CD14-positive monocyte (primary cell): ENCODE data around the gene LRRC74A. TPM values are rescaled to one million over a fixed set of nuclear protein-coding genes. Genes with fewer than 3 reads are reported as not detected.

Source experiments
- DNase-seq, 3 donors: peaks; one replicate each; pipeline ENCODE4 v3.0.0-alpha.2; 2011 to 2022
- H2AFZ ChIP-seq: 2 replicates; pipeline ENCODE4 v1.6.0; 2012; ENCODE audit warnings: mild to moderate bottlenecking, low read depth, low read length, inconsistent platforms; ENCODE audit not compliant: insufficient read depth, poor library complexity, severe bottlenecking
- H3K27ac ChIP-seq, 2 donors: 1 replicate in 1 of 2; 2 replicates in 1 of 2; pipeline ENCODE4 v1.5.1; 2012 to 2013; ENCODE audit warnings: low read length in 2 of 2, control low read depth in 1 of 2, inconsistent platforms in 1 of 2, low read depth in 1 of 2, mild to moderate bottlenecking in 1 of 2
- H3K27me3 ChIP-seq, 2 donors: one replicate each; pipeline versions ENCODE4 v1.6.0 to v1.6.1; 2011 to 2013; ENCODE audit warnings: low read length in 2 of 2; ENCODE audit not compliant: control insufficient read depth in 2 of 2, insufficient read depth in 2 of 2
- H3K36me3 ChIP-seq, 2 donors: replicated peaks in 1 of 2; 1 replicate in 1 of 2; 2 replicates in 1 of 2; pipeline versions ENCODE4 v1.5.1 to v1.6.1; 2012 to 2013; ENCODE audit warnings: low read length in 2 of 2, control low read depth in 1 of 2, inconsistent platforms in 1 of 2, mild to moderate bottlenecking in 1 of 2; ENCODE audit not compliant: insufficient read depth in 2 of 2, control insufficient read depth in 1 of 2
- H3K4me1 ChIP-seq, 2 donors: 1 replicate in 1 of 2; 2 replicates in 1 of 2; pipeline versions ENCODE4 v1.5.1 to v1.6.1; 2012 to 2013; ENCODE audit warnings: low read length in 2 of 2, control low read depth in 1 of 2, inconsistent platforms in 1 of 2, mild to moderate bottlenecking in 1 of 2, moderate library complexity in 1 of 2; ENCODE audit not compliant: insufficient read depth in 2 of 2, control insufficient read depth in 1 of 2
- H3K4me2 ChIP-seq: replicated peaks from 2 replicates; pipeline ENCODE3; 2012; ENCODE audit warnings: low read length, moderate library complexity, mild to moderate bottlenecking; ENCODE audit not compliant: poor library complexity, severe bottlenecking; ENCODE audit errors: extremely low read depth
- H3K4me3 ChIP-seq, 3 experiments: fragments of 200-600 bp in 1 of 3; sonication (generic) in 1 of 3; replicated peaks in 1 of 3; 1 replicate in 2 of 3; 2 replicates in 1 of 3; pipeline ENCODE4 v1.5.1; 2011 to 2013; ENCODE audit warnings: low read length in 3 of 3, mild to moderate bottlenecking in 3 of 3, control low read depth in 2 of 3, low read depth in 2 of 3, inconsistent platforms in 1 of 3, moderate library complexity in 1 of 3
- H3K79me2 ChIP-seq: 2 replicates; pipeline ENCODE4 v1.6.0; 2012; ENCODE audit warnings: mild to moderate bottlenecking, control low read depth, inconsistent platforms, low read length, moderate library complexity; ENCODE audit not compliant: insufficient read depth
- H3K9ac ChIP-seq: 2 replicates; pipeline ENCODE4 v1.6.0; 2017; ENCODE audit warnings: low read length, mild to moderate bottlenecking; ENCODE audit not compliant: insufficient read depth, poor library complexity, severe bottlenecking
- H3K9me3 ChIP-seq, 2 donors: replicated peaks in 1 of 2; 1 replicate in 1 of 2; 2 replicates in 1 of 2; pipeline versions ENCODE4 v1.5.1 to v1.6.1; 2012 to 2013; ENCODE audit warnings: low read length in 2 of 2, control low read depth in 1 of 2; ENCODE audit not compliant: control insufficient read depth in 1 of 2, insufficient read depth in 1 of 2
- H4K20me1 ChIP-seq: 2 replicates; pipeline ENCODE4 v1.6.0; 2012; ENCODE audit warnings: mild to moderate bottlenecking, low read length, control low read depth, moderate library complexity; ENCODE audit not compliant: insufficient read depth
- H3K27ac Mint-ChIP-seq, 7 donors: one replicate each; pipeline ENCODE4 v1.8.0; 2020; ENCODE audit warnings: mild to moderate bottlenecking in 7 of 7, mixed read lengths in 7 of 7, moderate library complexity in 6 of 7, inconsistent platforms in 2 of 7
- H3K27me3 Mint-ChIP-seq, 3 donors: one replicate each; pipeline ENCODE4 v1.8.0; 2021 to 2022; ENCODE audit warnings: low read depth in 3 of 3, mild to moderate bottlenecking in 3 of 3, mixed read lengths in 3 of 3, moderate library complexity in 3 of 3, inconsistent platforms in 1 of 3
- H3K36me3 Mint-ChIP-seq, 2 donors: one replicate each; pipeline ENCODE4 v1.8.0; 2020; ENCODE audit warnings: mixed read lengths in 2 of 2, inconsistent platforms in 1 of 2, mild to moderate bottlenecking in 1 of 2
- H3K4me1 Mint-ChIP-seq: one replicate; pipeline ENCODE4 v1.8.0; 2020; ENCODE audit warnings: mild to moderate bottlenecking, mixed read lengths
- H3K4me3 Mint-ChIP-seq, 2 donors: one replicate each; pipeline ENCODE4 v1.8.0; 2020; ENCODE audit warnings: mild to moderate bottlenecking in 2 of 2, mixed read lengths in 2 of 2, moderate library complexity in 1 of 2
- H3K9me3 Mint-ChIP-seq, 7 donors: one replicate each; pipeline ENCODE4 v1.8.0; 2020 to 2022; ENCODE audit warnings: mixed read lengths in 7 of 7, mild to moderate bottlenecking in 6 of 7, moderate library complexity in 6 of 7, inconsistent platforms in 2 of 7
- WGBS: methylation state at CpG from one replicate; pipeline ENCODE4 v1.1.5; 2013; ENCODE audit warnings: missing lambda C conversion rate; ENCODE audit not compliant: insufficient coverage; 5-methylcytosine and 5-hydroxymethylcytosine counted together
- intact Hi-C, 2 donors: fragments of 100-400 bp; cut with micrococcal nuclease; formaldehyde crosslinking; loops; one replicate each; pipeline versions ENCODE4 v1.15.0 to v1.15.1; 2023
- polyA plus RNA-seq, 3 donors: library from polyadenylated mRNA; depleted of rRNA in 1 of 3; unstranded in 2 of 3; stranded (reverse) in 1 of 3; fragments of 300-500 nt in 2 of 3; fragments of >200 nt in 1 of 3; fragmentation: Illumina TruSeq in 2 of 3; gene quantifications; 1 replicate in 2 of 3; 2 replicates in 1 of 3; pipeline ENCODE4 v1.2.3, GENCODE V29; 2012 to 2021
- TF ChIP-seq, protein P1 (sequence below): fragments of 200-600 bp; IDR thresholded peaks from one replicate; pipeline ENCODE4 v1.8.0; 2022; ENCODE audit warnings: antibody characterized with exemption, mild to moderate bottlenecking

LRRC74A gene
- polyA plus RNA-seq, 3 donors = 0.24 TPM; not detected in 2

DNA sequence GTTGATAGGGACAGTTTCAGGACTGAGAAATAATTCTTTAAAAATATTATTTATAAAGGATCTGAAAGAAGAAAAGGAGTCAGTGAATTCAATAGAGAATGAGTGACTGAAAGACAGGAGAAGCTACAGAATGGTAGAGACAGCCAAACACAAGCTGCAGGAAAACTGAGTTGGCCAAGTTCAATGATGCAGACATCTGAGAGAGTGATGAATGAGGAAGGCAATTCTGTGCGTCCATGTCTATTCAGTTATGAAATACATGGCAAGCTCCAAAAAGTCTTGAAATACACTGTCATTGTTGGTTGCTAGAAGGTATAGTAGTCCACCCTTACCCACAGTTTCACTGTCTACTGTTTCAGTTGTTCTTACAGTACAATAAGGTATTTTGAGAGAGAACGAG lies 6.8 kb downstream of the LRRC74A start:
- no peaks in the 10 kb centered on the region for H4K20me1 ChIP-seq
- H3K27ac ChIP-seq = peak overlapping the region; percentile 58 to 75
- intact Hi-C loops = no loop called here
- H2AFZ ChIP-seq = no peak overlapping the region
- Mint-ChIP-seq H3K27me3 (peaks cover 0 to 2% (median 0%) of the 10 kb centered on the region in 3 donors), H3K27ac (peak overlapping the region; percentile 62 to 90 (median 79)), H3K36me3 (peaks cover 29 to 54% of the 10 kb centered on the region in 2 donors), H3K9me3 (peaks cover 0 to 2% (median 0%) of the 10 kb centered on the region in 7 donors), H3K4me3 (no peak overlapping the region), H3K4me1 (peaks cover 41% of the 10 kb centered on the region)
- H3K4me2 ChIP-seq = no peak overlapping the region
- H3K4me1 ChIP-seq = peaks cover 21 to 27% of the 10 kb centered on the region in 2 donors
- H3K9ac ChIP-seq = no peak overlapping the region
- no peaks in the 10 kb centered on the region for H3K9me3 ChIP-seq
- 0% methylated on average over 1 of the region's 2 CpGs for WGBS
- peak in 2 of 3 donors; percentile 36 to 53 for DNase-seq
- no peak overlapping the region for H3K4me3 ChIP-seq
- no peaks in the 10 kb centered on the region for H3K36me3 ChIP-seq
- no peaks in the 10 kb centered on the region for H3K27me3 ChIP-seq
- TF ChIP-seq, protein P1, sequence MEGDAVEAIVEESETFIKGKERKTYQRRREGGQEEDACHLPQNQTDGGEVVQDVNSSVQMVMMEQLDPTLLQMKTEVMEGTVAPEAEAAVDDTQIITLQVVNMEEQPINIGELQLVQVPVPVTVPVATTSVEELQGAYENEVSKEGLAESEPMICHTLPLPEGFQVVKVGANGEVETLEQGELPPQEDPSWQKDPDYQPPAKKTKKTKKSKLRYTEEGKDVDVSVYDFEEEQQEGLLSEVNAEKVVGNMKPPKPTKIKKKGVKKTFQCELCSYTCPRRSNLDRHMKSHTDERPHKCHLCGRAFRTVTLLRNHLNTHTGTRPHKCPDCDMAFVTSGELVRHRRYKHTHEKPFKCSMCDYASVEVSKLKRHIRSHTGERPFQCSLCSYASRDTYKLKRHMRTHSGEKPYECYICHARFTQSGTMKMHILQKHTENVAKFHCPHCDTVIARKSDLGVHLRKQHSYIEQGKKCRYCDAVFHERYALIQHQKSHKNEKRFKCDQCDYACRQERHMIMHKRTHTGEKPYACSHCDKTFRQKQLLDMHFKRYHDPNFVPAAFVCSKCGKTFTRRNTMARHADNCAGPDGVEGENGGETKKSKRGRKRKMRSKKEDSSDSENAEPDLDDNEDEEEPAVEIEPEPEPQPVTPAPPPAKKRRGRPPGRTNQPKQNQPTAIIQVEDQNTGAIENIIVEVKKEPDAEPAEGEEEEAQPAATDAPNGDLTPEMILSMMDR = no peak
- H3K79me2 ChIP-seq = no peaks in the 10 kb centered on the region

DNA sequence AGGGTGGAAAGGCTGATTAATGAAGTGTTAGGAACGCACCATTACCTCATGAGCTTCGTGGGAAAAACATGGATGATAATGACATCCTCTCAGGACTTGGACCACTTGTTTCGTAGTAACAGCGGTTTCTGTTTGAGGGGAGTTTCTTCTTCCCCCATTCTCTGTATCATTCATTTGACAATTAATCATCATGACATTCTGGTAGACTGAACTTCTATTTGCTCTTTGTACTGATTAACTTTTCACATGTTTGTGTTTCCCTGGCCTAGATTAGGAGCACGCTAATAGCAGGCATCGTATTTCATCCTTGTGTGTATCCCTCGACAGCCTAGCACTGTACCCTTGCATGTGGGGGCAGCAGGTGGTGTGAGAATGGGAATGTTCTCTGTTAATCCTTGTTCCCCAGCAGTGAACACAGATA lies 8.0 kb downstream of the LRRC74A start:
- TF ChIP-seq, protein P1 = no peak
- peaks cover 32% of the 10 kb centered on the region for H3K4me1 Mint-ChIP-seq
- H3K4me2 ChIP-seq = no peak overlapping the region

More for the DNA sequence above, 8.0 kb downstream of the LRRC74A start:
- peaks cover 0 to 3% (median 0%) of the 10 kb centered on the region in 3 donors for H3K27me3 Mint-ChIP-seq
- Histone ChIP-seq H3K9me3 (no peaks in the 10 kb centered on the region), H3K27me3 (no peaks in the 10 kb centered on the region), H3K79me2 (no peaks in the 10 kb centered on the region), H3K36me3 (no peaks in the 10 kb centered on the region), H3K27ac (no peak overlapping the region), H3K4me1 (peaks cover 21 to 22% of the 10 kb centered on the region in 2 donors), H3K9ac (no peak overlapping the region), H3K4me3 (no peak overlapping the region), H2AFZ (no peak overlapping the region), H4K20me1 (no peaks in the 10 kb centered on the region)
- peaks cover 24 to 47% of the 10 kb centered on the region in 2 donors for H3K36me3 Mint-ChIP-seq
- WGBS = 100% methylated on average over 2 of the region's 7 CpGs
- peak overlapping the region in 3 of 7 donors; percentile 44 to 52 (median 45) for H3K27ac Mint-ChIP-seq
- DNase-seq = no peak
- intact Hi-C loops = no loop called here
- H3K9me3 Mint-ChIP-seq = peaks cover 0 to 2% (median 0%) of the 10 kb centered on the region in 7 donors
- H3K4me3 Mint-ChIP-seq = no peak overlapping the region
